NCI-H128 (cell line): ENCODE measurements around the gene ST8SIA2.

Source experiments
- DNase-seq: peaks from one replicate; lab custom pipeline; 2025; ENCODE audit not compliant: unreplicated experiment; lab: John Stamatoyannopoulos, UW

ST8SIA2 gene, protein sequence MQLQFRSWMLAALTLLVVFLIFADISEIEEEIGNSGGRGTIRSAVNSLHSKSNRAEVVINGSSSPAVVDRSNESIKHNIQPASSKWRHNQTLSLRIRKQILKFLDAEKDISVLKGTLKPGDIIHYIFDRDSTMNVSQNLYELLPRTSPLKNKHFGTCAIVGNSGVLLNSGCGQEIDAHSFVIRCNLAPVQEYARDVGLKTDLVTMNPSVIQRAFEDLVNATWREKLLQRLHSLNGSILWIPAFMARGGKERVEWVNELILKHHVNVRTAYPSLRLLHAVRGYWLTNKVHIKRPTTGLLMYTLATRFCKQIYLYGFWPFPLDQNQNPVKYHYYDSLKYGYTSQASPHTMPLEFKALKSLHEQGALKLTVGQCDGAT

DNA sequence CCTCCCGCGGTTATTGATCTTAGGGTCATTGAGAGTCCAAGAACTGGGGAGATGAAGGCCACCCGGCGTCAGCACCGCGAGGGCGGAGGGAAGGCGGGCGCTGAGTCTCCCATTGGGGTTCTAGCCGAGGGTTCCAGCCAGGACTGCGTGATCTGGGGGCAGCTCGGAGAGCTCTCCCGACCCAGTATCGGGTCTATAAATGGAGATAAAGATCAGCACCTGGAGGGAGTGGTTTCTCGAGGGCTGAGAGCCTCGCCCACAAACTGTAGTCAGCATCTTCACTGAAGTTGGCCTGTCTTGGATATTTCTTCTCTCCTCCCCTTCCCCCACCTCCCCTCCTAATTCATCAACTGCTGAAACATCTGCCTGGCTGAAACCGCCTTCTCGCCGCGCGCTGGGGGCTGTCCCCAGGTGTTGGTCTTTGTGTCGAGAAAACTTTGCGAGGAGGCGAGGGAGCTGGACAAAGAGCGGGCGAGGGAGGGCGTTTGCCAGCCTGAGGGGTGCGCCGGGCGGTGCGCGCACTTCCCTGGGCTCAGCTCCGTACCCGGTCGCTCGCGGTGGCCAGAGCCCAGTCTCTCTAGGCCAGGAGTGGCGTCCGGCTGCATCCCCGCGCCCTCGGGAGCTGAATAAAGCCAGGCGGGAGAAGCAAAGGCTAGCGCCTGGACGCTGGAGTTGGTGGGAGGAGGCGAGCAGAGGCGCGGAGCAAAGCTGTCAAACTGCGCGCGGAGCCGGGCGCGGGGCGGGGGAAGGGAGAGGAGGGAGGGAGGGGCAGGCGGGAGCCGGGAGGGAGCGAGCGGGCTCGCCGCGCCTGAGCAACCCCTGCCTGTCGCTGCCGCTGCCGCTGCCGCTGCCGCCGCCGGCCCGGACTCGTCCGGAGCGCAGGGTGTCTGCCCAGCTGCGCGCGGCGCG lies at the start of gene ST8SIA2:
TSS of gene ST8SIA2 (plus strand) at position 811 of the 909 bp plus-strand sequence. CDS start 184 bp downstream, outside the sequence.
- no peak for DNase-seq

DNA sequence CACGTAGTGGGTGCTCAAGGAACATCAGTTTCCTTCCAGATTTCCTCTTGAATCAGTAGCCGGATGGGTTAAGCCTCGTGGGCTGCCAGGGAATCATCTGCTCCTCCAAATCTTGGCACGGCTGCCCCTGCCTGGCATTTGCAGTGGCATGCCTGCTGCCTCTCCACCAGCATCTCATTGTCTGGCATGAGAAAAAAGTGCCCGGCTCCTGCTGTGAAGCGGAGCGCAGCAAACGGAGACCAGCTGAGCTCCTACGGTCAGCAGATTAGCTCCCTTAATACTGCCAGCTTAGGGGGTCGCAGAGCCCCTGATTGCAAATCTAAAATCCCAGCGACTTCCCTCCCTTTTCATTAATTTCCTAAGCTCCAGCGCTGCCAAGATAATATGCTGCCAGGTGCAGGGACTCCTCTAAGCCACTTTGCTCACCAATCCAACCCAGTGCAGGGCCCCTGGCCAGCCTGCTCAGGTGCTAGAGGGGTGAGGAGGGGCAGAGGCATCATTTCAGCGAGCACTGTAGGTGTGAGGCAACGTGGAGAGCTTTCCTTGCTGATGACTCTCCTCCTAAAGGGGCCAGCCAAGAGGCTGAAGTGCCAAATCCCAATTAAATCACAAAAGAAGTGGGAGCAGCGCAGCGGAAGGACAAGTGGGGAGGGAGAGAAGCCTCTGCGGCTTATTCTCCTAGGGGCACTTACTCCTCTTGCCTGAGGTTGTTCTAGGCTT lies 49.6 kb upstream of the ST8SIA2 start:
- peak; percentile 50 for DNase-seq

DNA sequence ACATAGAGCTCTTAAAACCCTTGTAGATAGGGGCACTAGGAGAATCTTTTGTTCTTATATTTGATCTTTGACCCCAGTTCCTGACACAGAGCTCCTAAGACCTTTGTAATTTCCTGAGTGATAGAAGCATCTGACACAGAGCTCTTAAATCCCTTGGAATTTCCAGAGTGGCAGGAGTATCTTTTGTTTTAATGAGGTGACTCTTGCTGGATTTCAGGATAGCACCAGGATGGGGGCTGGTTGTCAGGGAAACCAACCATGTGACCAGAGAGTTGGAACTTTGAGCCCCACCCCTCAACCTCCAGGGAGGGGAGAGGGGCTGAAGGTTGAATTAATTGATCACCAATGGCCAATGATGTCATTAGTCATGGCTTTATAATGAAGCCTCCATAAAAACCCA lies 47.6 kb upstream of the ST8SIA2 start:
- DNase-seq: no peak

DNA sequence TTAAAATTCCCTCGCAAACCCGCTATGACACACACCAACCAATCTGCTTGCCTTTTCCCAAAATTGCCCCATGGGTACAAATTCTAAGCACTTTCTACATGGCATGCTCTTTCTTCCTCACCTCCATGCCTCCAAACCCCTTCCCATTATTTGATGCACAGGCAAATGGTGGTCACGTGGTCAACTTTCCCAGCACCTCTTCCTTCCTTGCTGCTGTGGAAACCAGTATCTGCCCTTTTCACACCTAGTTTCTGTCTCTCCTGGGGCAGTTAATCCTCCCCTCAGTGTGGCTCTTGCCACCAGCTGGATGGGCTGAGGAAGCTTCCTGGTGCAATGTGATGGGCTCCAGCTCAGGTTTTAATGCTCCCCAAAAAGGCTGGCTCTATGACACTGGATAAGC lies 38.4 kb upstream of the ST8SIA2 start:
- no peak for DNase-seq

DNA sequence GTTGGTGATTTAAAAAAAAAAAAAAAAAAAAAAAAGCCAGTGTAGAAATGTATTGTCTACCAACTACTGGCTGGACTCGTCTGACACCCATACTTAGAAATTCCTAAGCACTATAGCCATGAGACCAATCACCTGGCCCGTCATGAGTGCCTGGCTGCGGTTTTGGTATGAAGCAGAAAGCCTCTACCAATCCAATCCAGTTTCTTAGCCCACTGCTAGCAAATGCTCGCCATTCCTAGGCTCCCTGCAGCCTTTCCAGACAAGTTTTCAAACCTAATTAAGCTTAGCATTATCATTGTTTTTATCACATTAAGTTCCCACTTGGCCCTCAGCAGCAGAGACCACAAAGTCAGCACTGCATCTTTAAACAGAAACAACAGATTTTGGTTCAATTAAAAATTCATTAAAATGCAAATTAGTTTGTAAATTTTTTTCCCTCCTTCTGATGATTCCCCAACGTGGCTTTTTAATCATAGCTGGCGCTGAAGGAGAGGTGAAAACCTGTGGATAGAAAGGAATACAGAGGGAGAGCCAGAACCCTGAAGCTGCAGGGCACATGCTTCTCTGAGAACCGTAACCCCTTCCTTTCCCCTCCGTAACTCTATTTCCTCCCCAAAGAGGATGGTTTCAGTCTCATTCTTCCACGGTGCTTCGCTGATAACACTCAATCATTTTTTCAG lies 32.2 kb upstream of the ST8SIA2 start:
- DNase-seq: no peak

DNA sequence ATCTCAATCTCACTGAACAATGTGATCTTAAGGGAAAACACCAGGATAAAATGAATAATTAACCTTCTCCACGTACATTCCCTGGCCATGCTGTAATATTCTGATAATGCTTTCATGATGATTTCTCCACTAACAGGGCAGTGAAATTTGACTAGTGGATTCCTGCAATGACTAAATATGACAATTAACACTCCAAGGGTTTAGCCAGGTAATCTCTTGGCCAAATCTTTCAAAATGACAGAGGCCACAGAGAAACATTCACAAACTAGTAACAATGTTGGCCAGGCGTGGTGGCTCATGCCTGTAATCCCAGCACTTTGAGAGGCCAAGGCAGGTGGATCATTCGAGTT lies 31.7 kb upstream of the ST8SIA2 start:
- no peak for DNase-seq

DNA sequence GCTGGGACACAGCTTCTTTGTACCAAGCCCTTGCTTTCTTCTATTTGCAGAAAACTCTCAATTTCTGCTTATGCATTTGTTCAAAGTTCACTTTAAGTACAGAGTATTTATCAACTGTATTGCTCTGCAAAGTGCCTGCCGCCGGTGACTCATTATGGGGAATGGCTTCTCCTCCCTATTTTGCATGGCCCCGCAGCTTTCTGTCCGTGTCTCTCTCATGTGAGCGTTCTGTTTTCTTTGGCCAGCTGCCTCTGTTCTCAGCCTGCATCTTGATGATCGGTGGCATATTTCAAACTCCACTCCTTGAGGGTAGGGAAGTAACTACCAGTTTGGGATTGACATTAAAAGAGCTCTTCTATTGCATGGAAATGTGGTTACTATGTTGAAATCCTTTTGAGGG lies 28.6 kb upstream of the ST8SIA2 start:
- DNase-seq: no peak

DNA sequence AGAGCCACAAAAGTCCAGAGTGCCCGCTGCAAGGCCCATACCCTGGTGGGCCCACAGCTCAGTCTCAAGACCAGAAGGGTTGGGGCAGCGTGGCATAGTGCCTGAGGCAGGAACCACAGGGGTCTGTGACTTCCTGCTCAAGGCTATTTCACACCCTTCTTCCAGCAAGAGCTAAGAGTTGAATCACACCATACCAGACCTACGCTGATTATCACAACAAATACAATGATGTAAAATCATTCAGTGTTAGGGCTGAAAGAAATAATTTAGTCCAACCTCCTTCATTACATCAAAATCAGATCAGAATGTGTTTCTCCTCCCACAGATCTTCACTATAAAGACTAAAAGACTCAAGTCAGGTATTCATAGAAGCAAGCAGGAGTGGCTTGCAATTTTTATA lies 27.8 kb upstream of the ST8SIA2 start:
- DNase-seq: no peak

DNA sequence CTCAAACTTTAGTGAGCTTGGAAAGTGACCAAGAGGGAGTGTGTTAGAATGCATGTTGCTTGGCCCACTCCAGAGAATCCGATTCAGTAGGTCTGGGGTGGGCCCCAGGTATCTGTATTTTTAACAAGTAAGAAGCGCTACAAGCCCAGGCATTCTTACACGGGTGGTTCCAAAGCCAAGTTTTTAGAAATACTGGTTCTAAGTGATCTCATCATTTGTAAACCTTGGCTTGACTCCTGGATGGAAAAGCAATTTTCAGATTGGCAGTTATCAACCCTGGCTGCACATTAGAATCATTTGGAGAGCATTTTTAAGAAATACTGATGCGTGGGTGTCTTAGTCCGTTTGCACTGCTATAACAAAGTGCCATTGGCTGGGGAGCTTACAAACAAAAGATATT lies 27.3 kb upstream of the ST8SIA2 start:
- DNase-seq: no peak

DNA sequence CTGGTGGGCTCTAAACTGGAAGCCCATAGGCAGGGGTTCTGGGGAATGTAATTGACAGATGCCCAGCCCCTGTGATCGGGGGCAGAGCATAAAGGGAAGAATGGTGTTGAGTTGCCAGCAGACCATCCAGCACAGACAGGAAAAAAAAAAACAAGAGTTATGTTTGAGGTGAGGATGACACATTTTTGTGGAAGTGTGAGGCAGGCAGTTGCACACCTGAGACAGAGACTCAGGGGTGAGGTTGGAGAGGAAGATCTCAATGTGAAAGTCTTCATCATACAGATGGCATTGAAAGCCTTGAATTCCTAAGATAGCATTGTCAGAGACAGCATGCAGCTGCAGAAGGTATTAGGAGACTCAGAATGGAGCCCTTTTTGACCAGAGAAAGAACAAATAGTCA lies 18.6 kb upstream of the ST8SIA2 start:
- DNase-seq: no peak

DNA sequence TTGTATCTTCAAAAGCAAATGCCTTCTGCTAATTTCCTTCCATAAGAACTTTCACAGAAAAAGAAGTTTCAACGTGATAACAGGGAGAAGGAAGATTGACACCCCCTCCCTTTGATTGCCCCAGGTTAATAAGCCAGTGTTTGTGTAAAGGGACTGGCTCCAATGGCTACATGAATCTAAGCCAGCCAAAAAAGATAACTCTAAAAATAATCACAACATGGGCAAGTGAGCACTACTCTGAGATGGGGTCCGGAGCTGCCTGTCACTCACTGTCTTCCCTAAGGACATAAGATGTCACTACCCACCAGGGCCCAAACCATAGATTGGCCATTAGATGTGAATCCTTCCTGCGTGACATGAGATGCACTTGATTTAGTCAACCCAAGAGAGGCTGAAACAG lies 17.6 kb upstream of the ST8SIA2 start:
- DNase-seq: no peak

DNA sequence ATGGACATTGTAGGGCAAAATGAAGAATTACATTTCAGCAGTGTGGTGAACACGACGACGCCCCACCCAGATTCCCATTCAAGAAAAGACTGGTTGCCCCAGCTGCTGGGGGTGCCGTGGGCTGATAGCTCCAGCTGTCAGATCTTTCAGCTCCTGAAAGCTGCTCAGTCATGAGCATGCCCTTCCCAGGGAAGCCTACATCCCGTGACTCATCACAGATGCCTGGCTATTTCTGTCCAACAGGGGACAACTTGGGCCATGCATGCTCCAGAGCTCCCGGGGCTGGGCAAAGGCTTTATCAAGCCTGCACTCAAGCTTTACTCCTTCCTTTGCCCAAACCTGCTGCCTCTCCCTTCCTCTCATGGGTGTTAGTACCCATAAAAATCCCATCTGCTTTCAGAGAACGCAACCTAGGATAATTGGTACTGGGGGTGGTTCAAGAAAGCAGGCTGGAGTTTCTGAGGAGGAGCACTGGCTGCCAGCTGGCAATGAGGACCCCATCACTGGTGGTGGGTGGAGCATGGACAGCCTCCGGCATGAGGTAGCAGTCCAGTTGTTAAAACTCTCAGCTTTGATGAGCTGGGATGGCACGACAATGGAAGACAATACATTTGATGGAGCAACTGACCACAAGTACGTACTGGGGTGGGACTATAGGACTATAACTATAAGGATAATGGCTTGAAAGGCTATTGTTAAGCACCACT lies 16.4 kb upstream of the ST8SIA2 start:
- DNase-seq: no peak

DNA sequence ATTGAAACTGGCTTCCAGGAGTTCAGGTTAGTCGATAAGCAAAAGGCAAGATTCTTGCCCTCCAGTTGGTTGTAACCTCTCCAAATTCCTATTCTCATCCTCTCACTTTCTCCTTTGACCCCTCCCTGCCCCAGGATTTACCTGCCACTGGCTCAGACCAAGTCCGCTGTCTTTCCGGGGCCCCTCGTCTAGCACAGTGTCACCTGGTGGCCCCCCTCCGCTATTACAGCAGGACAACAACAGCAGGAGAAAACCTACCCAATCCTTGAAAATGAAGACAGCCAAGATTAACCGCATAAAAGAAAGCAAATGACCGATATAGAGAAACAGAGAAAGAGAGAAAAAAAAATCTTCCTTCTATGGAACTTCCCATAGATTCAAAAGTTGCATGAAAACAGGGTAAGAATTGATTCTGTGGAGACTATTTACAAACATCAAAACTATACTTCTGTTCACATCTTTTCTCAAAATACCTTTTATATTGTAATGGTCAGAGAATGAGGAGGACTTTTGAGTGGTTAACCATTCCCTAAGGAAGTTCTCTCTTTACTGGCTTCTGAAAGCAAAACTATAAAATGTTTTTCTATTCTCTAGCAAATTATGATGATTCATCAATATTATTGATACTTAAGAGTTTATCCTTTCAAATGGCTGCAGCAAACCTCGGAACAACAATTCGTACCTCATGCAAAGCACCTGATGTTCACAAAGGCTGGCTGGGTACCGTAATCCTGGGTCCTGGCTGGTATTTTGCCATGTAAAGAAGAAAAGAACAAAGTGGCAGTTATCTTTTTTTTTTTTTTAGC lies 10.0 kb upstream of the ST8SIA2 start:
- DNase-seq: no peak

DNA sequence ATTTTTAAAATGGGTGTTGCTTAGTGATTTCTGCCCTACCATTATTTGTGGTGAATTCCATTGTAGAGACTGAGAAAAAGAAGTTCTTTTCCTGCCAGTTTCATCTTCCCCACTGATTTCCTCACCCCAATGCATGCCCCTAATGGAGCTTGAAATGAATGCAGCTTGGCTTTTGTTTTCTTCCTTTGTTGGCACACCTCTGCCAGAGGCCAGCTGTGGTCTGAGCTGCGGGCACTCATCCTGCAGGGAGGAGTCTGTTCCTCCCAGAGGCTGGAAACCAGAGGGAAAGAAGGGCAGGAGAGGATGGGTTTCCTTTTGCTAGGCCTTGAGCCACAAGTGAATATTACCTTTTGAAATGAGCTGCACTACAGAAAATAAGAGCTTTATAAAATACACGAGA lies 9.3 kb upstream of the ST8SIA2 start:
- no peak for DNase-seq

DNA sequence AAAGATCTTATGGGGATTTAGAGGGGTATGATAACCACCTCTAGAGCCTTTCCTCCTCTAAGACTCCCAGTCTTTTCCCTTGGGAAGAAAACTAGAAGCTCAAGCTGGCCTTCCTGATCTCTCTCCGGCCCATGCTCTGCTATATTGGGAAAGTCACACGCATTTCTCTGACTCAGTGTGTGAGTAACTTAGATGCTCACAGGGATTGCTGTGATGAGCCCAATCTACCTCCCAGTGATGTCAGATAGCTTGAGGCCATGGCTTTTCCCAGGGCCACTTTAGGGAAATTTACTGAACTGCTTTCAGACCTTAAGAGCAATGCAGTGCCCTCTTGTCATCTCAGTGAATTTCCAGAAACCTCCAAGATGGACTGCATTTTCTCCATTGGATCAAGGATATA lies 8.6 kb upstream of the ST8SIA2 start:
- DNase-seq: no peak

DNA sequence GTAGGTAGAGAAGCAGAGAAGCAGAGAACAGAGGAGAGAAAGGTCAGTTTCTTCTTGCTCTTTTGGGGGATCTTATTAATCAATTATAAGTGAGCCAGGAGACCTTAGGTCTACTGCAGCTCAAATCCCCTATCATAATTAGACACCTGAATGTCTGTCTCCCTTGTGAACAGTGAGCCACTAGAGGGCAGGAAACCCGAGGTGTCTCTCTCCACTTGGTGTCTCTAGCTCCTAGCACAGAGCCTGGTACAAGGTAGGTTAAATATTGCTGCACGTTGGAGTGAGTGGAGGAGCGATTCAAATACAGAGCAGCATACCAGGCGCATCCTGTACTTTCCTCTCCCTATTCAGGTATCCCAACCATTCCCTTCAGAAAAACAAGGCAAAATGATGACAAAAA lies 2.0 kb upstream of the ST8SIA2 start:
- DNase-seq: no peak

DNA sequence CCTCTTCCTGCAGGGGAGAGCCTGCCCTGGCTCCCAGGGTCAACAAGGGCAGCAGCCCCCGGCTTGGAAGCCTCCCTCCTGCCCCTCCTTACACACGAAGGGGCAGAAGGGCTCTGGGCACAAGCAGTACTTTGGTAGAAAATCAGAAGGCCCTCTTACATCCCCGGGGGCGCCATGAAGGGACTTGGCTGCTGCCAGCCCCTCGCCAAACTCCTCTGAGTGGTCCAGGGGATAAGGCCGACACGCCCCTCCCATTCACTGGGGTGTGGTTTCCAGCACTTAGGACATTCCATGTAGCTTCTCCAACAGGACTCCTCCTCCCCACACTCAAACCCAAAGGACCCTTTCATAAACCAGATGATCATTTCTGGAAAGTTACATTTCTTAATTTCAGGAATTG lies 1.2 kb upstream of the ST8SIA2 start:
- DNase-seq: no peak

DNA sequence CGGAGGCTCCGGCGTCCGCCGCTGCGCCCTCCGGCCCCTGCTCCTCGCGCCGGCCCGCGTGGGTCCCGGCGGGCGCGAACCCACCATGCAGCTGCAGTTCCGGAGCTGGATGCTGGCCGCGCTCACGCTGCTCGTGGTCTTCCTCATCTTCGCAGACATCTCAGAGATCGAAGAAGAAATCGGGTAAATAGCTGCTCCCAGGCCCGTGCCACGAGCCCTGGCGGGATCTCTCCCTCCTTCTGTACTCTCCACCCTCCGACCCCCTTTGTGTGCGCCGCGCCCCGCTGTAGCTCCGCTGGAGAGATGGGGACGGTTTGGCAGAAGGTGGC lies 263 bp downstream of the ST8SIA2 start:
- DNase-seq: no peak

DNA sequence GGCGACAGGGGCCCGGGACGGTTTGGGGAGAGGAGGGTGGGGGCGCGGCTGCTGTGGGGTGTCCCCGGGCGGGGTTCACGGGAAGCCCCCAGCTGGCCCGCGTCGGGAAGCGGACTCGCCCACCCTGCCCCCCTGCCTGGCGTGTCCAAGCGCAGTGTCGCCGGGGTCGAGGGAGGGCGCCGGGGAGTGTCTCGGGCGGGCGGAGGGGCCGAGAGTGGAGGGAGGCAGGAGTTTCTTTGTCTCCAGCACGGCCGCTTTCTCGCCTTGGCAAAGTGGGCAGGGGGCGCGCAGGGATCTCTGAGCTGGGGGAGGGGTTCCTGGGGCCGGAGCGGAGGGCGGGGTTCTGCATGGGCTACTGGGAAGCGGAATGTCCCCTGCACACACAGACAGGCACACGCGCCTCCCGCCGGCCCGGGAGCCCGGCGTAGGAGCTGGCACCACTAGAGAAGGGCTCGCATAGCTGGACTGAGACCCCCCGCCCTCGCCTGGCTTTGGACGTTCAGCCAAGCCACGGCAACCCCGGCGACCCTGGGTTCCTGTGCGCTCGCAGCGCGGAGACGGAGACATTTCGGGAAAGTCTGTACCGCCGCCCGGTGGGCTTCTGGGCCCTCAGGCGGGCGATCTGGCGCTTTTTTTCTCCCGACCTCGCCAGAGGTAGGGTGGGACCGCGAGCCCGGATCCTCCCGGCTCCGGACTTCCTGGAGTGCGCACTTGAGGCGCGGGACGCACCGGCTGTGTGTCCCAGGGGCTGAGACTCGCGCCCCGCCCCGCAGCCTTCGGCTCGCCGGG lies 822 bp downstream of the ST8SIA2 start:
- DNase-seq: no peak
